Measurements from ENCODE around the gene IFIT3.
A peak's percentile ranks its signal among the peaks of the same experiment; 100 is the strongest.
"Not testable (repeated sequence)": the region's sequence is repeated elsewhere in the genome, so short reads cannot be mapped to it uniquely, and the experiment has no call there.

IFIT3 gene, protein sequence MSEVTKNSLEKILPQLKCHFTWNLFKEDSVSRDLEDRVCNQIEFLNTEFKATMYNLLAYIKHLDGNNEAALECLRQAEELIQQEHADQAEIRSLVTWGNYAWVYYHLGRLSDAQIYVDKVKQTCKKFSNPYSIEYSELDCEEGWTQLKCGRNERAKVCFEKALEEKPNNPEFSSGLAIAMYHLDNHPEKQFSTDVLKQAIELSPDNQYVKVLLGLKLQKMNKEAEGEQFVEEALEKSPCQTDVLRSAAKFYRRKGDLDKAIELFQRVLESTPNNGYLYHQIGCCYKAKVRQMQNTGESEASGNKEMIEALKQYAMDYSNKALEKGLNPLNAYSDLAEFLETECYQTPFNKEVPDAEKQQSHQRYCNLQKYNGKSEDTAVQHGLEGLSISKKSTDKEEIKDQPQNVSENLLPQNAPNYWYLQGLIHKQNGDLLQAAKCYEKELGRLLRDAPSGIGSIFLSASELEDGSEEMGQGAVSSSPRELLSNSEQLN

DNA sequence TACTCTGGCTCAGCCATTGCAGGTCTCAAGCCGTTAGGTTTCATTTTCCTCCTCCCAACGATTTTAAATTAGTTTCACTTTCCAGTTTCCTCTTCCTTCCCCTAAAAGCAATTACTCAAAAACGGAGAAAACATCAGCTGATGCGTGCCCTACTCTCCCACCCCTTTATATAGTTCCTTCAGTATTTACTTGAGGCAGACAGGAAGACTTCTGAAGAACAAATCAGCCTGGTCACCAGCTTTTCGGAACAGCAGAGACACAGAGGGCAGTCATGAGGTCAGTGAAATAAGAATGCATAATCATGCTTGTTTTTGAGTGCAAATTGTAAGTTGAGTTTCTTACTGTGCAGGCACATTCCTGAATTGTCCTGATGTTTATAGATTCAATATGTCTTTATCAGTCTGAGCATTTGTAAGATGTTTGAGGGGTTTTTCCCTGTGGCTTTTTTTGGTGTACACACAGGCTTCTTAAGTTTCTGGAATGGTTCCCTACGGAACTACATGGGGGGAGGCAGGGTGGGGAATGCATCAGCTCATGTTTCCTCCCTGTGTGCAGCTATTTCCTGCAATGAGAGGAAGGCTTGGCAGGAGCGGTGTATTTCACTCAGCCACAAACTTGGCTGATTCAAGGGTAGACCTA, at the start of gene IFIT3:
IFIT3 (plus strand) TSS at position 195 of the 639 bp plus-strand sequence; CDS start at position 272, 77 bp downstream.
- peak; percentile 89 for DNase-seq (ENCODE audit: low spot score)

DNA sequence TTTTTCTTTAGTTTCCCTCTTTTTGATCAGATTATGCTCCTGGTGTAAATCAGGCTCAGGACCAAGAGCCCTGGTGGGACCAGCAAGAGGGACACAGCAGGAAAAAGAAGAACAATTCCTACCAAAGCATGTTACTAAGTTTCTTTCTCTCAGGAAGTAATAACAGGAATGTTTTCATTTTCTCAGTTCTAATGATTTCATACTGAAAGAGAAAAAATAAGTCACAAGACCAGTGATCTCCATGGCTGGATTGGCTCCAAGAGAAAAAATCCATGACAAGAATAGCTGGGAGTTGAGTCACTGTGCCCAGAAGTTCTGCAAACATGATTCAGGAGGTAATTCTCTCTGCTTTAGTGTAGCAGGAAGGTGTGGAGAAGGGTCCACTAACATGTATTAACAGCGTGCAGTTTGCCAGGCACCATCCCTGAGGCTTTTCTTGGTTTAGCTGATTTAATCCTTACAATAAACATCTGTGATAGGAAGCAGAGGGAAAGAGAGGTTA, 49.7 kb upstream of the IFIT3 start:
- no peak for DNase-seq (ENCODE audit: low spot score)

DNA sequence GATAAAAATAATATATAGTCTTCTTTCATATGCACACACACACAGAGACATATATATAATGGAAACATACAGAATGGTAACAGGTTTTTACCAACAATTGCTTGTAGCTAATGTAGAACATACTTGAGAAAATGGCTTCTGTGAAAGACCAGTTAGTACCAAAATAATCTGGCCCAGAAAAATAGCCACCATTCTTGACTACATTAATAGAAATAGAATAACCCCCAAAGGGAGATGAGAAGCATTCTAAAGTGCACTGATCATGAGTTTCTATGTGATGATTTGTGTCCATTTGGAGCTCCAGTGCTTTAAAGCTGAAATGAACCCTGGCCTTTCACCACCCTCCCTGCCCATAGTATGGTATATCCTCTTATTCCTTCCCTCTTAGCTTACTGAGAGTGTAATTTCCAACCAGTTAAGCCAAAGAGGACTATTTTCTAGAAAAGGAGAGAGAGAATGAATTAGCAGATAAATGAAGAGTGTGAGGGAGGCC, 48.9 kb upstream of the IFIT3 start:
- DNase-seq (ENCODE audit: low spot score), result no peak

DNA sequence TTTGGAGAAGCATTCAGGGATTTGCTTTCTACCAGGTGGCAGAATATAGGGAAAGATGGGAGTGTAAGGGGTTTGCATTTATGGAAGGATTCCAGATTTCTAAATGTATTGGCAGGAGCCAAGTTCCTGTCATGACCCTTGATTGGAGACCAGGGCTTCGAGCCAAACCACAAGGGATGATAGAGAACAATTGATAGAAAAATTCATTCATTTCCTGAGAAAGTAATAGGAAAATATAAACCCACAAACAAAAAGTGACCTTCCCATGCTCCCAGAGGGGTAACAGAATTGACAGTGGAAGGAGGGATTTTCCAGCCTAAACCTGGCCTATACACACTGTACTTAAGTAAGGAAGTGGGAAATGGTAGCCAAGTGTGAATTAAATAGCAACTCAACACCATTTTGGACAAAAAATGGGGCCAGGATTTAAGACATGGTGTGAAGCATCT, 48.4 kb upstream of the IFIT3 start:
- no peak for DNase-seq (ENCODE audit: low spot score)

DNA sequence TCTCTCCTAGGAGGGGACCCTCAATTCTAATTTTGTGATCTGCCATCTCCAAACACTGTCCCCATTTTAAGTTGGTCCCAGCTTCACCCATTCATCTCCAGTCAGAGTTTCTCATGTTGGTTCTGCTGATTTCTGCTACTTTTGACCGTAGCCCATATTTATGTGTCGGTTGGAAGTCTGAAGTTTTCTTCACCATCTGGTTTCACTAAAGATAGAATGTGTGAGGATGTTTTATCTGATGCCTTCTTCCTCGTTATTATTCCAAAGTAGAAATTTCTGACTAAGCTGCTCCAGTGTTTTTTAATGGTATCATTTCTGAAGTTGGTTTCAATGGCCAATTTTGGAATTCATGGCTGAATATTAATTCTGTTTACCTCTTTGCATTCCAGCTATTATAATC, 47.3 kb upstream of the IFIT3 start:
- no peak for DNase-seq (ENCODE audit: low spot score)

DNA sequence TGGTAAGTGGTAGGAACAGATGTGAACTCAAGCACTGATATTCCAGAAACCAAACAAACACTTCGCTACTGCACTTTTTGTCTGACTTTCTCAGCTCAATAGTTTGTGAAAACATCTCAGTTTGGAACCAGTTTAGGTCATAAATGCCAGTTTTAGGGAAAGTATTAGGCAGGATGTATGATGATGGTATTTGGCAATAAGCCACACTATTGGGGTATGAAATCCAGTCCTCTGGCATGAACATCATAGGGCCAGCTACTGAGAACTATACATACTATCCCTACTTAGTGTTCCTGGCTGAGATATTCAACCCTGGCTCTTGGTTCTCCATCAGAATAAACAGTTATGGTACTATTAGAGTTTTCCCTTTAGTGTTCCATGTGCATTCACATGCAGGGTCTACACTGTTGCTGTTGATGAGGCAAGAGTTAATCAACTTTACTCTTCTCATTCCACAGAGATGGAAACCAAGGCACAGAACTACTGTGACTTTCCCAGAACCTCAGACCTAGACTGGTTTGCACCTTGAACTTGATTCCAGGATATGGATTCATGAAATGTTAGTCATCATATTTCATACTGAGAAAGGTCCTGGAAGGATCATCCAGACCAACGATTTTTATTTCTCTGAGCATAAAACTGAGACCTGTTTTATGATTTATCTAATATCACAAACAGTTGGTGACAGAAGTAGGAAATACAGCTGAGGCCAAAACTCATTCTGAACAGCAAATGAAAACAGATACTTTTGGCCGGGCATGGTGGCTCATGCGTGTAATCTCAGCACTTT, 46.0 kb upstream of the IFIT3 start:
- DNase-seq (ENCODE audit: low spot score), result no peak

DNA sequence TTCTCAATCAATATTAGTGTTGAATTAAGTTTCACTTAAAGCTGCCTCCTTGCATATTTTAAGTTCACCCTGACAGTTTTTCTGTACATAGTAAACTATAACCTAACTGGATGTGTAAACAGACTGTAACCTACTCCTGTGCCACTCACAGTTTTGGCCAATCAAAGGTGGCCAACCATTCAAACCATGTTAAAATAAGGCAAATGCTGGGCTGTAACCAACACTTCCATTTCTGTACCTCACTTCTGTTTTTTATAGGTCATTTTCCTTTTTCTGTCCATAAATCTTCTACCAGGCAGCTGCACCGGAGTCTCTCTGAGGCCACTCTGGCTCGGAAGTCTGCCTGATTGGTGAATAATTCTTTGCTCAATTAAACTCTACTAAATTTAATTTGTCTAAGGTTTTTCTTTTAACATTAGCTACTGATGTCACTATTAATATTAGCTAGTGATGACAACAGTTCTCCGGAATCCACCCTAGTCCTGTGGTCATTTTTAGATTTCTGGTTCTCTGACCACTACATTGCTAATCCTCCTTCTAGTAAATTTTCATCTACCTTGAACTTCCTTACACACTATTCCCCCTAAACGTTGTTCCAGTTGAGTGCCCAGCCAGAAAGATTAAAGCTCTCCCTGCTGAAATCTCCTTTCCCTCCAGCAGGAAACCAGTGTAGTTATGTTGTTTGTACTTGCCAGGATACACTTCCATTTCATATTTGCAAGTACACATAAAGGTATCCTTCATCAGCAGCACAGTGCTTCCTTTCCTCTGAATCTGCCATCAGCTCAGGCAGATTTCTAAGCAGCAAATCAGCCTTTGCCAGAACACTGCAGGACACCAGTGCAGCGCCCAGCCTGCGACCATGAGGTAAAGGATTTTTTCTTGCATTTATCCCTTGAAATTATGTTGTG, 44.5 kb upstream of the IFIT3 start:
- DNase-seq (ENCODE audit: low spot score), result no peak

DNA sequence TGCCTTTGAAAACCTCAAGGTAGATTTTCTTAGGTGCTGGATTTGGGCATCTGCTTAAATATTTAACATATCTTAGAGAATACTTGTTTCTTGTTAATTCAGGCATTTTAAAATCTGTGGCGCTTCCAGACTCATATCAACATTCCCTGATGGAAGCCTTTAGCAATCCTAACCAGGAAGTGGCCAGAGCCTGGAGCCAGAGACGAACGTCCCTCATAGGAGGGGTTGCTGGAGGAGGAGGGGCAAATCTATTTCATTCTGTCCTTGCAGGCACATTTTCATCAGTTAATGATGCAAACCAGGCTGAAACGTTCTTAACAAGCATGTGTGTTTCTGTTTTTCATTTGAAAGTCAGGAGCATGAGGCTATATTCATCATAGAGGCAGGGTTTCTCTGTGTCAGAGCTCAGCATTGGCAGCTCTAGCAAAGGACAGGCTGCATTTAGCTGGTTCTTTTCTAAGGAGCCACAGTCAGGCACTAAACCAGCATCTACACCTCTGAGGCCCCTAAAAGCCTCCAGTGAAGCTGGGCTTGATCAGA, 43.8 kb upstream of the IFIT3 start:
- DNase-seq (ENCODE audit: low spot score), result no peak

DNA sequence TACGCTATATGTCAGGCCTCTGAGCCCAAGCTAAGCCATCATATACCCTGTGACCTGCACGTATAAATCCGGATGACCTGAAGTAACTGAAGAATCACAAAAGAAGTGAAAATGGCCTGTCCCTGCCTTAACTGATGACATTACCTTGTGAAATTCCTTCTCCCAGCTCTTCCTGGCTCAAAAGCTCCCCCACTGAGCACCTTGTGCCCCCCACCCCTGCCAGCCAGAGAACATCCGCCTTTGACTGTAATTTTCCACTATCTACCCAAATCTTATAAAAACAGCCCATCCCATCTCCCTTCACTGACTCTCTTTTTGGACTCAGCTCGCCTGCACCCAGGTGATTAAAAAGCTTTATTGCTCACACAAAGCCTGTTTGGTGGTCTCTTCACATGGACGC, 43.1 kb upstream of the IFIT3 start:
- DNase-seq (ENCODE audit: low spot score), result not testable (repeated sequence)

DNA sequence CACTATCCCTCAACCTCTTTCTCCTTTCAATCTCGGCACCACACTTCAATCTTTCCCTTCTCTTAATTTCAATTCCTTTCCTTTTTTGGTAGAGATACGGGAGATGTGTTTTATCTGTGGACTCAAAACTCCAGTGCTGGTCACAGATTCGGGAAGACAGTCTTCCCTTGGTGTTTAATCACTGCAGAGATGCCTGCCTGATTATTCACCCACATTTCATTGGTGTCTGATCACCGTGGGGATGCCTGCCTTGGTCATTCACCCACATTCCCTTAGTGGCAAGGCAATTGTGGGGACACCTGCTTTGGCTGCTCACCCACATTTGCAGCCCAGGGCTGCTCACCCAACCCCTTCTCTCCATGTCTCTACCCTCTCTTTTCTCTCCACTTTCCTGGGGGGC, 42.5 kb upstream of the IFIT3 start:
- DNase-seq (ENCODE audit: low spot score), result not testable (repeated sequence)

DNA sequence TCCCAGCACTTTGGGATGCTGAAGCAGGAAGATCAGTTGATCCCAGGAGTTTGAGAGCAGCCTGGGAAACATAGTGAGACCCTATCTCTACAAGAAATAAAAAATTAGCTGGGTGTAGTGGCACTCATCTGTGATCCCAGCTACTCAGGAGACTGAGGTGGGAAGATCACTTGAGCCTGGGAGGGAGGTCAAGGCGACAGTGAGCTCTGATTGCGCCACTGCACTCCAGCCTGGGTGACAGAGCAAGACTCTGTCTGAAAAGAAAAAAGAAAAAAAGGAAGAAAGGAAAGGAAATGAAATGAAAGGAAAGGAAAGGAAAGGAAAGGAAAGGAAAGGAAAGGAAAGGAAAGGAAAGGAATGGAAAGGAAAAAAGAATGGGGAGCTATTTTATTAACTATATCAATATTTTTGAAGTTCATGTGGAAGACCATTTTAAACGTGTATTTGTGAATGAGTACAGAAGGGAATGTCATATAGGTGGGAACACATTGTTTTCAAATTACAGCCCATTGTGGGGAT, 33.0 kb upstream of the IFIT3 start:
- DNase-seq (ENCODE audit: low spot score), result no peak

DNA sequence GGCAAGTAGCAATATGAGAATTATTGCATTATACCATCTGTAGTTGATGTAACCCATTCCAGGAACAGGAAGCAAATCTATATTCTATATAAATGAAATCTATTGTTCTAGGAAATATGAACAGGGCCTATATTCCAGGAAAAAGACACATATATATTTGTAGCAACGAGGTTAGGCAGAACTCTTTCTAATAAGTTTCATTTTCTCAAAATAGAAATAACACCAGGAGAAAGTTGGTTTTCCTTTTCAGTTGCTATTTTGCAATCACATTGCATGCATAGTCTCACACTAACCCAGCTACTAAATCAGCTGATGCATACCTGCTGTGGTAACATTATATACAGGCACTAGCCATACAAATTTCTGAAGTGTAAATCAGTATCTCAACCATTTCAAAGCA, 32.2 kb upstream of the IFIT3 start:
- DNase-seq (ENCODE audit: low spot score), result no peak

DNA sequence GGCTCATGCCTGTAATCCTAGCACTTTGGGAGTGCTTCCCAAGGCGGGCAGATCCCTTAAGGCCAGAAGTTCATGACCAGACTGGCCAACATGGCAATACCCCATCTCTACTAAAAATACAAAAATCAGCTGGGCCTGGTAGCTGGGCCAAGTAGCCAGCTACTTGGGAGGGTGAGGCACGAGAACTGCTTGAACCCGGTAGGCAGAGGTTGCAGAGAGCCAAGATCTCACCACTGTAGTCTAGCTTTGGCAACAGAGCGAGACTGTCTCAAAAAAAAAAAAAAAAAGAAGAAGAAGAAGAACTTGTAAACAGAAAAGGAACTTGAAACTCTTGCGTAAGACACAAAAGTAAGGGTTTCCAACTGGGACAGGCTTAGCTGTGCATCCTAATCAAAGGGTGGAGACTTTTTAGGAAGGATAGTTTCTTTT, 31.6 kb upstream of the IFIT3 start:
- DNase-seq (ENCODE audit: low spot score), result peak; percentile 34

DNA sequence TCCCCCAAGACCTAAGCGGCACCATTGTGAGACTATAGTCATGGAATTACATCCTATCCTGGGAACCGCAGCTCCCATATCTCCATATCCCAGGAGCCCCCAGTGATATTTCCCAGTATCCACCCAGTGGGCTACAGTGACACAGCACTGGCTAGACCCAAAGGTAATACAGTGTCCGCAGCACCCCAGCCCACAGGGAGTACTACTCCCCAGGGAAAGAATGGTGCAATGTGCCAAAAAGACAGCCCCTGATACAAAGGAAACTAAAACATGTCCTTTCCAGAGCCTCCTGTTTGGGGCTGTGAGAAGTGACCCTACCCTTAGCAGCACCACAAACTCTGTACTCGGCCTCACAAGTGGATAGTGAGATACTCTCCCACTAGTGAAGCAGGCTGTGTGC, 30.4 kb upstream of the IFIT3 start:
- DNase-seq (ENCODE audit: low spot score), result no peak

DNA sequence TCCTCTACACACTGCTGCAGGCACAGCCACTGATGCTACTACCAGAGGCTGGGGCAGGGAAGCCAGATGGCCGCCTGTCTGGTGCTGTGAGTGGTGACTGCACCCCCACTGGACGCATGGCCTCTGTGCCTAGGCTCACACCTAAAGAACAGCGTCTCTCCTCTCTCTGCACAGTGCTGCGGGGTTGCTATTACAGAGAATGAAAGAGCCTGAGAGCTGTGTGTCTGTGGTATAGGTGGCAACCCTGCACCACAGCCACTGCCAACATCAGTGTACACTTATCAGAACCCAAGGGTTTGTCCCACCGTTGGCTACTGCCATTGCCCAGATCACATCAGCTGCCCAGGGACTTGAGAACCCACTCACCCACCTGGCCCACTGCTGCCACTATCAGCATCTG, 30.0 kb upstream of the IFIT3 start:
- no peak for DNase-seq (ENCODE audit: low spot score)

DNA sequence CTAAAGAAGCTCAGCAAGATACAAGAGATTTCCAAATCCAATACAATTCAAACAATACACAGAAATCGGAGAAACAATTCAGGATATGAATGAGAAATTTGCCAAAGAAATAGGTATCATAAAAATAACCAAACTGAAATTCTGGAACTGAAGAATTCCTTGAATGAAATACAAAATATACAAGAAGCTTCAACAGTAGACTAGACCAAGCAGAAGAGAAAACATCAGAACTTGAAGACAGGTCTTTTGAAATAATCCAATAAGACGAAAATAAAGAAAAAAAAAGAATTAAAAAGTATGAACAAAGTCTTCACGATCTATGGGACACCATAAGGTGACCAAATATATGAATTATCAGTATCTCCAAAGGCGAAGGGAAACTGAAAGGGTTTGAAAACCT, 28.8 kb upstream of the IFIT3 start:
- no peak for DNase-seq (ENCODE audit: low spot score)

DNA sequence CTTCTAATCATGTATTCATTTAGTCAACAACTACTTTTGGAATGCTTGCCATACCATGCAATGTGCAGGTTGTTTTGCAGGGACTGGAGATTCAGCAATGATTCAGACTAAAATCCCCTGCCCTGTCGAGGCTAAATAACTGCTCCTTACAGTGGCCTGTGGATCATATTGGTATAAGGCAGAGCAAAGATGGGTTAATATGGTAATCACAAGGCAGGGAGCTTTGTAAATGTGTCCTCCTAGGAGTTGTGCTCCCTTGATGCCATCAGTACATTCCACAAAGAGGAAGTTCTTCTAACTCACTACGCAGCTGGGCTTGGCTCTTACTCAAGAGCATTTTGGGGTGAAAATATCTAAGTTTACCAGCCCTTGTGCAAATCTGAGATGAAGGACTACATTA, 26.6 kb upstream of the IFIT3 start:
- peak; percentile 72 for DNase-seq (ENCODE audit: low spot score)

DNA sequence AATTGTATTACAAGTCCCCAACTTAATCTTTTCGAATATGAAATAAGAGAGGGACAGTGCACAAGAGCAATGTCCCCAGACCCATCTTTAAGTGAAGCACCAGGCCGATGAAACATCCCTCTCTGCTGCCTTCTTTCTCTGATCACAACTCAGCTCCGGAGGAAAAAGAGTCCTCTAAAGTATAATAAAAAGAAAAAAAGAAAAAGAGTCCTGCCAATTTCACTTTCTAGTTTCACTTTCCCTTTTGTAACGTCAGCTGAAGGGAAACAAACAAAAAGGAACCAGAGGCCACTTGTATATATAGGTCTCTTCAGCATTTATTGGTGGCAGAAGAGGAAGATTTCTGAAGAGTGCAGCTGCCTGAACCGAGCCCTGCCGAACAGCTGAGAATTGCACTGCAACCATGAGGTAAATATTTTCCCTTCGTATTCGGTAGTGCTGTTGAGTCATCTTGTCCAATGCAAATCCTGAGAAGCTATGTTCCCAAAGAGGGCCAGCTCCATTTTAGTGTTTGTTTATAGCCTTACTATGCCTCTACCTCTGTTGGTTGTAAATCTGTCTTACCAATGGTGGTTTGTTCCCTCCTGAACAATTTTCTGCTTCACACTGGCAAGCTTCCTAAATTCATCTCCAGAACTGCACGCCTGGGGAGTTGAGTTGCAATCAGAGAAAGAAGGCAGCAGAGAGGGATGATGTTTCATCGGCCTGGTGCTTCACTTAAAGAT, 25.9 kb upstream of the IFIT3 start, which contains the start of gene IFIT2:
IFIT2 (plus strand) TSS at position 326 of the 725 bp plus-strand sequence; CDS start at position 404, 78 bp downstream.
- peak; percentile 81 for DNase-seq (ENCODE audit: low spot score)

DNA sequence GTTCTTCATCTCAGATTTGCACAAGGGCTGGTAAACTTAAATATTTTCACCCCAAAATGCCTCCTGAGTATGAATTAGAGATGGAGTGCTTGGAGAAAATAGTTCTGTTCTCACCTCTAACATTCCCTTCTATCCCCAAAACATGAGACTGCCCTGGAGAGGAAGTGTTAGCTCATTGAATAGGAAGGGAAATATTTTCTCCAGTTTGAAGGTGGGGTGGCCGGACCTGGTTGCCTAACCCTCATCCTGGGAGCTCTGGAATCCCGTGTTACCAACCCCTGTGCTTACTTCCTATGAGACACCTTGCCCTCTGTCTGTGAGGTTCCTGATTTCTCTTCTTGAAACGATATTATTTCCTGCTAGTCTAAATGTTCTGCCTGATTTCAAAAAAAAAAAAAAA, 25.2 kb upstream of the IFIT3 start:
- peak; percentile 34 for DNase-seq (ENCODE audit: low spot score)

DNA sequence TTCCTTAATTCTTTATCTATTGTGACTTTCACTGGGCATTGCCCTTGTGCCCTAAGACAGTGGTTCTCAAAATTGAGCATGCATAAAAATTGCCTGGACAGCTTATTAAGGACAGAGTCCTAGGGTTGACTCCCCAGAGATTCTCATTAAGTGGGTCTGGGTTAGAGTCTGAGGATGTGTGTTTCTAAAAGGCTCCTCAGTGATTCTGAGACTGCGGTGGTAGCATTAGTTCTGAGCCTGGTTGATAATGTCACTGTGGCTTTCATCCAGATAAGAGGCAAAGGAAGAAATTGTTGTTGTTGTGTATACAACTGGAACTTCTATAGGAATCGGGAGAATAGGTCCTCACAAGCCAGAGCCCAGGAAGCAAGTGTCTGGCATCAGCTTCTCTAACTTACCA, 24.6 kb upstream of the IFIT3 start:
- no peak for DNase-seq (ENCODE audit: low spot score)

Measured in hematopoietic multipotent progenitor cell treated with erythropoietin and hydrocortisone succinate and interleukin-3 and kit ligand, for 17 days (in vitro differentiated cells).